Ureter (tissue), 1 donor: Measurements from ENCODE around the gene SFTA2. TPM values are rescaled to one million over a fixed set of nuclear protein-coding genes. Genes with fewer than 3 reads are reported as not detected.
A peak's percentile ranks its signal among the peaks of the same experiment; 100 is the strongest.

Experiments
- DNase-seq: peaks from one replicate; pipeline ENCODE4 v3.0.0-alpha.2; 2020; ENCODE audit warnings: low spot score
- total RNA-seq: library from RNA; stranded (reverse); gene quantifications from one replicate; pipeline ENCODE4 v1.2.4, GENCODE V29; 2023
- donor health status: DM: yes; HTN: yes; CAD: no.

Gene SFTA2
- total RNA-seq, 1 donor from 2014 or later, result 1.0 TPM

DNA sequence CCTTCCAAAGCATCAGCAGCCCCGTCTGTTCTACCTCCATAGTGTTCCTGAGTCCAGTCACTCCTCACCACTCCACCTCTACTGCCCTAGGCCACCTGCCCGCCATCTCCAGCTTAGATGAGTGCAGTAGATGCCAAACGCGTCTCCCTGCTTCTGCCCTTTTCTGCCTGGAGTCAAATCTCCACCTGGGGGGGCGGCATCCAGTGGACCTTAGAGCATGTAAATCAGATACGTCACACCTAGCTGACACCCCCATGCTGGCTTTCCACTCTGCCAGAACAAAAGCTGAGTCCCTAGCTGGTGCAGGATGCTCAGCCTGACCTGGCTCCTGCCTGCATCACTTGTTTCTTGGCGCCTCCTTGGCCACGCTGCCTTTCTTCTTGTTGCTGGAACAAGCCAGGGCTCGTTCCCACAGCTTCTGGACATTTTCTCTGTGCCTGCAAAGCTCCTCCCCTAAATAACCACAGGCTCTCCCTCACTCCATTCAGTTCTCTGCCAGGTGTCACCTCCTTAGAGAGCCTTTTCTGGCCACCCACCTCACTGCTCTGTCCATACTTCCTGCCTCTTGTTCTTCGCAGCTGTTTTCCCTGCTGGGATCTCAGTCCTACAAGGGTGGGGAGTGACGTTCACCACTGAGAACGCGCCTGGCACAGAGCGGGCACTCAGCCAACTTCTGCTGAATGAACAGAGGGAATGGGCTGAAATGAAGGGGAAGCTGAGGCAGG lies 41.9 kb downstream of the SFTA2 start:
- peak; percentile 49 for DNase-seq

DNA sequence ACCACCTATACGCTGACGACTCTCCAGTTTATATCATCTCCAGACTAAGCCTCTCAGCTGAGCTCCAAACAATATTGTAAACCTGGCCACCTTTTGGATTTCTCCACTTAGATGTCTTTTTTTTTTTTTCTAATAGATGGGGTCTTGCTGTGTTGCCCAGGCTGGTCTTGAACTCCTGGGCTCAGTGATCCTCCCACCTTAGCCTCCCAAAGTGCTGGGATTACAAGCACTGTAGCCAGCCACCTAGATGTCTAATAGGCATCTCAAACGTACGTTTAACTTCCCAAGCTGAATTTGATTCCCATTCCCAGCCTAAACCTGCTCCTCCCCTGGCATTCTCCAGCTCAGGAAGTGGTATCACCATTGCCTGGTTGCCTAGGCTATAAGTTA lies 42.5 kb downstream of the SFTA2 start:
- no peak for DNase-seq

DNA sequence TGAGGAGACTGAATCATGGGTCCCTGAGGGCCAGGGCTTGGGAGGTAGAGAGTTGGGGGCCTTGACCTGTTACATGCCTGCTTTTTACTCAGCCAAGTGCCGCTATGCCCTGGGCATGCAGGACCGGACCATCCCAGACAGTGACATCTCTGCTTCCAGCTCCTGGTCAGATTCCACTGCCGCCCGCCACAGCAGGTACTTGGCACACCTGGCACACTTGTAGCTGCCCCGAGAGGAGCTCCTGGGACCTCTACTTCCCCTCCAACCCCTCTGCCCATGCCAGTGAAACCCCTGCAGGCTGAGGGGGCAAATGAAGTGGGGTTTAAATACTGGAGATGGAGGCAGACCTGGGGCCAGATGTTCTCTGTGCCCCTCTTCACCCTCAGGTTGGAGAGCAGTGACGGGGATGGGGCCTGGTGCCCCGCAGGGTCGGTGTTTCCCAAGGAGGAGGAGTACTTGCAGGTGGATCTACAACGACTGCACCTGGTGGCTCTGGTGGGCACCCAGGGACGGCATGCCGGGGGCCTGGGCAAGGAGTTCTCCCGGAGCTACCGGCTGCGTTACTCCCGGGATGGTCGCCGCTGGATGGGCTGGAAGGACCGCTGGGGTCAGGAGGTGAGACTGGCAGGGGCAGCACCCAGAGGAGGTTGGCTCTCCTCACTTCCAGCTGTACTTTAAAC lies 43.0 kb downstream of the SFTA2 start:
- no peak for DNase-seq

DNA sequence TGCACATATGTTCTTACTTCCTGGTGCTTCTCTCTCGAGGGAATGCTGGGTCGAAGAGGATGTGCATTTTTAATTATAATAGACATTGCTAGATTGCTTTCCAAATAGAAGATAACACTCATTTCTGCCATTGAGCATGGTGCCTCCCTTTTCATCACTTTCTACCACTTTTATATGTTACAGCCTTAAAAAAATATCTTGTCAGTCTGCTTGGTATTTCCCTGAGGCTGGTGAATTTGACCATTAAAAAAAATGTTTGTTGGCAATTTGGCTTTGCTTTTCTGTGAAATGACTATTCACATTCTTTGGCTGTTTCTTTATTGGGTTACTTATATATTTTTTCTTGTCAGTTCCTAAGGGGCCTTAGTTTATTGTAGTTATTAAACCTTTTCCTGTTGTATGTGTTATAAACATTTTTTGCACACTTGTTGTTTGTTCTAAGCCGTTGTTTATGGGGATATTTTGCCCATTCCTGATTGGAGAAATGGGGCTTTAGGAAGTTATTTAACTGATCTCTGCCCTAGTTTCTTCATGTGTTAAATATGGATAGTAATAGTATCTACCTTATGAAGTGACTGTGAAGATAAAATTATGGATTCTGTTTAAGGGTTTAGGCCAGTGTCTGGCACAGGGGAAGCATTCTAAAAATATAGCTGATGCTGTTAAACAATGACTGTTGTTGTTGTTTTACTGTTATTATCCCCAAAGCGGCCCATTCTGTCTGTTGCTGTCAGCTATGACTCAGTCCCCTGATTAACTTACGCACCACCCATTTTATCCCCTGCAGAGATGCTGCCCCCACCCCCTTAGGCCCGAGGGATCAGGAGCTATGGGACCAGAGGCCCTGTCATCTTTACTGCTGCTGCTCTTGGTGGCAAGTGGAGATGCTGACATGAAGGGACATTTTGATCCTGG lies 43.8 kb downstream of the SFTA2 start:
- no peak for DNase-seq

DNA sequence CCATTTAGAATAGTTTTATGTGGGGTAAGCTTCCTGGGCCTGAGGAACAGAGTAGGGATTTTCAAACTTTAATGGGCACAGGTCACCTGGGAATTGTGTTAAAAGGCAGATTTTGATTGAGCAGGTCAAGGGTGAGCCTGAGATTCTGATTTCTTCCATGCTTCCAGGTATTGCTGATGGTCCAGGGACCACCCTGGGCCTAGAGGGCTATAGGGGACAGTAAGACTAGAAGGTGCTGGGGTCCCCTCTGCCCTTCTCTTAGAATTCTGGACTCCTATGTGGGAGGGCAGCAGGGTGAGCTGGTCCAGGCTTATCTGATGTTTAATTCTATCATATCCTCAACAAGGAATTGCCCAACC lies 45.1 kb downstream of the SFTA2 start:
- no peak for DNase-seq

DNA sequence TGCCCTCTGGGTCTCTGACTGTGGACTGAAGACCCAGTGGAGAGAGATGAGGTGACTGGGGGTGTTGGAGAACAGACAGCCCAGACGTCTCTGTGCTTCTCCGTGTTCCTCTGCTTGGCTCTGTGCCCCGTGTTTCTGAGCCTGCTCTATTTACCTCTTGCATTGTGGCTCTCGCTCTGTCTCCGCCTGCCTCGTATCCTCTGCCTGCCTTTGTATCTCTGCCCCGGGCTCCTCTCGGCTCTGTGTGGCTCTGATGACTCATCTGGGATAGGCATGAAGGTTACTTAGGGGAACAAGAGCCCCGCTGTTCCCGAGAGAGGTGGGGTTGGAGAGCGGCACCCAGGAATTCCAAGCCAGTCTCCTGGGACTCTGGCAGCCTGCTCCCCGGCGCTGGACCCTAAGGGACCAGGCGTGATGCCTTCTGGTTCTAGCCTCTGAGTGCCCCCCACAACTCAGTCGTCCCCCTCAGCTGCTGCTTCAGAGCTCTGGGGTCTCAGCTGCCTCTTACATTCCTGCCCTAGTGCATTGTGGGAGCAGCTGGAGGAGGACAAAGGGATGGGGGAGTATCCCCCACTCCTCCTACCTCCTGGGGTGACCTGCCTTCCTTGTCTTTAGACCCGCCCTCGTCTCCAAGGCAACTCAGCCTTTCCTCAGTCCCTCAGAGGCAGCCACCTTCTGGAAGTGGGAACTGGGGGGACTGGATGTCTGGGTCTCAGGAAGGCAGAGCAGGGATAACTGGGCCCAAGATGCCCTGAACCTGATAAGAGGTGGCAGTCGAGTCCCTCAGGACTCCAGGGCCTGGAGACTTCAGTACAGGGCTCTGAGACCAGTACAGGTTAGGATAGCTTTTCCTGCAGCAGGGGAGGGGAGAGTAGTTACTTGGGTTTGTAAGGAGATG lies 45.7 kb downstream of the SFTA2 start:
- DNase-seq, result no peak

DNA sequence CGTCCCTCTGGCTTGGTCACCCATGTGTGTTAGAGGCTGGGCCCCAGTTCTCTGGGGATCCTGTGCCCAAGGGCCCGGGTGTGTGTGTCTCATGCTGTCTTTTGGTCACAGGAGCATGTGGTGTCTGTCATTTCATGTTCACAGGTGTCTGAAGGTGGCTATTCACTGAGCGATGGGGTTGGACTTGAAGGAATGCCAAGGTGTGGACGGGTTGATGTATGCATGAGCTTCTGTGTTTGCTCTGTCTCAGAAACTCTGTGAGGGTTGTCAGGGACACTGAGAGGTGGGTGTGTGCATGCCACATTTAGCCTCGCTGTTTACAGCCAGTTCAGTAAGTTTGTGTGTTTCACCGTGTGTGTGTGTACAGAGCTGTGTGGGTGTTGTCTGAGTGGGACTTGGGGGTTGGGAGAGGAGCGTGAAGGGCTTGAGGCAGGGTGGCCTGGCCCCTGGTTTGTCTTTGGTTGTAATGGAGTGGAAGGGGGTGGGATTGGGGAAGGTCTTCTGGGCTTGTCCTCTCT lies 46.4 kb downstream of the SFTA2 start:
- no peak for DNase-seq

DNA sequence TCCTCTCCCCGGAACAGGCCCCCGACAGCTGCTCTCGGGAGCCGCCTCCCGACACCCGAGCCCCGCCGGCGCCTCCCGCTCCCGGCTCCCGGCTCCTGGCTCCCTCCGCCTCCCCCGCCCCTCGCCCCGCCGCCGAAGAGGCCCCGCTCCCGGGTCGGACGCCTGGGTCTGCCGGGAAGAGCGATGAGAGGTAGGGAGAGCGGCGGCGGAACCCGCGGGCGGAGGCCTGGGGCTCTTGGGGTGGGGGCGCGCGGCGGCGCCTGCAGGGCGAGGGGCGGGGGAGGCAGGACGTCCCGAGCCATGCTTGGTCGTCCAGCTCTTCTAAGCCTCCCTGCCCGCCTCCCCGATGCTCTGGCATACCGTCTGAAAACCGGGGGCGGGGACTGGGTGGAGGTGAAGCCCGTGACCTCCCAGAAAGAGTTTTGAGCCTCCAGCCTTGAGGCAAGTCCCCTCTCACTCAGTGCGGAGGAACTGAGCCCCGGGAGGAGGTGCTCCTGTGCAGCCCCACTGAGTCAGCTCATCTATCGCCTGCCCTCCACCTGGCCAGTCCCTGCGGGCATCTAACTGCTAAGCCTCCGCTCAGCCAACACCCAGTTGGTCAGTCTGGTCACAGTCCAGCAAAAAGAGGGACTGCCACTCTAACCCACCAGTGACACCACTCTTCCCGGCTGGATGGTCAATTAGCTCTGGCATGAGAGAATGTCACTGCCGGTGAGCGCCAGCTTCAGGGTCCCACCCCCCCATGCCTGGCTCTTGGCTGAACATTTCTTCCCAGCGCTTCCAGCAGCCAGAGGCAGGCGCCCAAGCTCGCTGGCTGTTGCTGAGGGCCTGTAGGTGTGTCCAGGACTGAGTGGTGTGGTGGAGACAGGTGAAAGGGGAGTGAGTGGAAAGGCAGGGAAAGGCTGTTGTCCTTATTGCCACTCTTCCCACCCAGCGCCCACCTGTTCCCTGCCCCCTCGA lies 47.2 kb downstream of the SFTA2 start:
- DNase-seq, result no peak

DNA sequence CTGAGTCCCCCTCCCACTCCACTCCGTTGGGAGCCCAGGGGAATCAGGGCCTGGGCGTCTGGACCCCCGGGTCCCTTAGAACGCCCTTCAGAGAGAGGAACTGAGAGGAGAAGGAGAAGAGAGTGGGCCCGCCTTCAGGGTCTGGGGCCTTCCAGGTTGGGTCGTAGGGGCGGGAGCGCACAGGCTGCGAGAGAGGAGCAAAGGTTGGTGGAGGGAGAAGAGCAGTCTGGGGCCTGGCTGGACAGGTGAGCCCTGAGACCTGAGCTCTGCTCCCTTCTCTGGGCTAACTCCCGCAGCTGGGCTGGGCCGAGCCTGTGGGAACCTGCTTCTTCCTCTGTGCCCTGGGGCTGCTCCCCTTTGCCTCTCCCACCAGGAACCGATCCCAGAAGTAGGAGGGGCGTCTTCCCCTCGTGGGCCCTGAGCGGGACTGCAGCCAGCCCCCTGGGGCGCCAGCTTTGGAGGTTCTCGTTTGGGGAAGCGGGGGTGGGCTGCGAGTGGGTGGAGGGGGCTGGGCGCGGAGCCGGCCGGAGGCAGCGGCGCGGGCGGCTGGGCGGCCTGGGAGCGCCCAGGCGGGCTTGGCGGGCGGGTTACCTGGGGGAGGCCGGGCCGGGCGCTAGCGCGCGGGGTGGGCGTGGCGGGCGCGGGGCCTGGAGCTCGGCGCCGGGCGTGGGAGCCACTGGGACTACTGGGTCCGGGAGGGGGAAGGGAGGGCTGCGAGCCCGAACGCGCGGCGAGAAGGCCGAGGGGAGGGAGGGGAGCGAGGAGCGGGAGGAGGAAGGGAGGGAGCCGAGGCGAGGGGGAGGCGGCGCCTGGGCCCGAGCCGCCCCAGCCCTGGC lies 48.1 kb downstream of the SFTA2 start, which contains the start of gene DDR1:
Gene DDR1, plus strand, starts transcription at position 835 of the 836 bp plus-strand sequence. CDS start 4,211 bp downstream, outside the sequence.
- DNase-seq, result peak; percentile 88

DNA sequence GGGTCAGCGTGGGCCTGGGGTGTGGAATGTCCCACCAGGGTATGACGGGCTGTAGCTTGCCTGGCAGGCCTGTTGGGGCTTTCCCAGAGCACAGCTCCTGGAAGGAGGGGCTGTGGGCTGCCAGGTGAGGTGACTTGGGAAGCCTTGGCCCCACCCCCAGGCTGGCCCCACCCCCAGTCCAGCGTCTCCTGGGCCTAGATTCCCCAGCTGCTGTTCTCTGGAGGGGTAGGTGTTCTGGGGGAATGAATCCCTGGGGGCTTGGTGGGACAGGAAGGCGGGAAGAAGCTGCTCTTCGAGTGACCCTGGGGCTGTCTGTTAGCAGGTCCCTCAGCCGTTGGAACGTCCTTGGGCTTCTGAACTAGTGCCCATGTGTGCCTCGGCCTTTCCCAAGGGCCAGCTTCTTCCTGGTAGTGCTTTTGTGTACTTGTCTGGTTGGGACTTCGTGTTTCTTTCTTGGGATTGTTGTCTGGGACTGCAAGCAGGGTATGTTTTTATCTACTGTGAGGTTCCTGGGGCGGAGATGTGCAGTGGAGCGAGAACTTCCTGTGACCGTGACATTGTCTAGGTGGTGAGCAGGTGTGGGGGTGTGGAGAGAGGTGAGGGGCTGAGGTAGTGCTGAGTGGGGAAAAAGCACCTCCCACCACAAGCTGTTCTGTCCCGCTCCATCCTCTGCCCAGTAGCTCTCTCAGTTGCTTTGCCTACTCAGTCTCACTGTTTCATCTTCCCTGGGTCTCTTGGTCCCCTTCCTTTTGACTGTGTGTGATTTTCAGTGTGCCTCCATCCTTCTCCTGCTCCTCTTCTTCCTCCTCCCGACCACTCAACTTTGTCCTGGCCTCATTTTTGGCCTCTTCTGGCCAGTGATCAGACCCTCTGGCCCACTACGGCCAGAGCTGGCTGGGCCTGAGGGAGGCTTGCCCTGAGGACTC lies 48.9 kb downstream of the SFTA2 start:
- peak; percentile 84 for DNase-seq

DNA sequence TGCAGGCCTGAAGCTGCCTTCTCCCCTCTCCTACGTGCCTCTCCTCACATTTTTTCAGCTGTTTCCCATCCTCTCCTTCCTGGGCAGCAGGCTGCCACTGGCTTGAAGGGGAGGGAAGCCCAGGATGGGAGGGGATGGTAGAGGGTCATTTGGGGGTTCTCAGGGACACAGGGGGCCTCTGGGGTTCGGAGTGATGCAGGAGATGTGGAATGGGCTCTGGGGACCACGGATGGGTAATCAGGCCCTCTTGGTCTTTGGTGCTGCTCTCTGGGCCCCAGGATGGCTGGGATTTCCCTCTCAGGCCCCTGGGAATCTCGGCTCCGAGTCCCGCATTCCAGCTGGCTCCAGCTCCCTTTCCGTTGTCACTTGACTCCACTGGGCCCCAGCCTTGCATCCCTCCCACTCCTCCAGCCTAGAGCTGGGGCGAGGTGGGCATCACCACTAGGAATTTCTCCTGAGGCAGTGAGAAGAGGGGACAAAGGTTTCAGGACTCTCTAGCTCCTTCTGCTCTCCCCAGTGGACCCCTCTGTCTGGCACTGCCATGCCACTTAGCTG lies 49.7 kb downstream of the SFTA2 start:
- DNase-seq, result no peak

DNA sequence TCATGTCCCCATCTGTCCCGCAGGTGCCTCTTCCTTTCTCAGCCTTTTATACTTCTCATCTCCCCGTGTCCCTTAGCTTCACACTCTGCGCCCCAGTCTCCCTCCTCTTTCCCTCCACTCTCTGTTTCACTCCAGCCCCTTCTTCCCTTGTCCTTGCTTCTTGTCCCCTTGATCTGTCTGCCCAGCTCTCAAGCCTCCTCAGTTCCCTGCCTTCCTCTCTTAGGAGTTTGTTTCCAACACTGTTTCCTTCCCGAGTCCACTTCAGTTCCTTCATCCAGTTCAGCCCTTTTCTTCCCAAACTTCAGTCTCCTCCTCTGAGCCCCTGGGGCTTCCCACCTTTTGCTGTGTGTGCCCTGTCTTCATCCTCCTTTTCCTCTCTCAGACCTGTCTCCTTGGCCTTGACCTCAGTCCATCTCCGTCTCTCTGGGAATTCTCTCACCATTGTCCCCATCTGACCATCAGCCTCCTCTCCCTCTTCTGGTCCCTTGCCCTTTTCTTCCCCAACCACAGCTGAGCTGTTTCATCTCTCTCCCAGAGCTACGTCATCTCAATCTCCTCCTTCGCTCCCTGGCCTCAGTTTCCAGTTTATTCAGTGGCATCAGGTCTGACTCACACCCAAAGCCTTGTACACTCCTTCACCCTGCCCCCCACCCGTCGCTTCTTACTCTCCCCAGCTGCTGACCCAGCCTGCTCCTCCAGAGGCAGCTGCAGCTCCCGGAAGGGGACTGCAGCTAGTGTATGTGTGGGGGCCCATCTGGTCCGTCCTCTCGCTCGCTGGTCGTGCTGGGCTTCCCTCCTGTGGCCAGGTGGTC lies 50.4 kb downstream of the SFTA2 start:
- DNase-seq, result no peak
